ENCODE results near the gene SMYD3.

Gene SMYD3

GRCh38 chr1:245873068-245873467 is 634.0 kb downstream of the SMYD3 start:
- FAIRE-seq = no peak
- TF ChIP-seq, protein P1, sequence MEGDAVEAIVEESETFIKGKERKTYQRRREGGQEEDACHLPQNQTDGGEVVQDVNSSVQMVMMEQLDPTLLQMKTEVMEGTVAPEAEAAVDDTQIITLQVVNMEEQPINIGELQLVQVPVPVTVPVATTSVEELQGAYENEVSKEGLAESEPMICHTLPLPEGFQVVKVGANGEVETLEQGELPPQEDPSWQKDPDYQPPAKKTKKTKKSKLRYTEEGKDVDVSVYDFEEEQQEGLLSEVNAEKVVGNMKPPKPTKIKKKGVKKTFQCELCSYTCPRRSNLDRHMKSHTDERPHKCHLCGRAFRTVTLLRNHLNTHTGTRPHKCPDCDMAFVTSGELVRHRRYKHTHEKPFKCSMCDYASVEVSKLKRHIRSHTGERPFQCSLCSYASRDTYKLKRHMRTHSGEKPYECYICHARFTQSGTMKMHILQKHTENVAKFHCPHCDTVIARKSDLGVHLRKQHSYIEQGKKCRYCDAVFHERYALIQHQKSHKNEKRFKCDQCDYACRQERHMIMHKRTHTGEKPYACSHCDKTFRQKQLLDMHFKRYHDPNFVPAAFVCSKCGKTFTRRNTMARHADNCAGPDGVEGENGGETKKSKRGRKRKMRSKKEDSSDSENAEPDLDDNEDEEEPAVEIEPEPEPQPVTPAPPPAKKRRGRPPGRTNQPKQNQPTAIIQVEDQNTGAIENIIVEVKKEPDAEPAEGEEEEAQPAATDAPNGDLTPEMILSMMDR (IDR thresholded peaks at IDR 0.05; ENCODE audit: insufficient read depth, missing control alignments) = no peak
- DNase-seq (ENCODE audit: insufficient read length, low spot score) = no peak

DNA sequence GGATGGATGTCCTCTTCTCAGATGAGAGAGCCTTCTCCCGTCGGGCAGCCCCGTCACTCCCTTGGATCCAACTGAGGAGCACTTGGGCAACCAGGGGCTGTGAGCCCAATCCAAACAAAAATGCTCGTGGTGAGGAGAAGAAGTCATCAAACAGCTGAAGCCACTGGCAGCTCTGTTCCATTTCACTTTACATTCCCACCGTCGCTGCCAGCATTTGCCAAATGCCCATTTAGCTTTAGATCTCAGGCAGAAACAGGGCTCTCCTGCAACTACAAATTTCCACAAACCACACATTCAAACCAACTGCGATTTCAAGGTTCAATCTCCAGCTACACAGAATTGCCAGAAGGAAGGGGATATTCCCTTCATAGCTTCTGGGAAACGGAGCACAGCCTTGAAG is 634.6 kb downstream of the SMYD3 start:
- DNase-seq (ENCODE audit: insufficient read length, low spot score) = no peak
- no peak for FAIRE-seq
- TF ChIP-seq, protein P1 (IDR thresholded peaks at IDR 0.05; ENCODE audit: insufficient read depth, missing control alignments) = no peak

DNA sequence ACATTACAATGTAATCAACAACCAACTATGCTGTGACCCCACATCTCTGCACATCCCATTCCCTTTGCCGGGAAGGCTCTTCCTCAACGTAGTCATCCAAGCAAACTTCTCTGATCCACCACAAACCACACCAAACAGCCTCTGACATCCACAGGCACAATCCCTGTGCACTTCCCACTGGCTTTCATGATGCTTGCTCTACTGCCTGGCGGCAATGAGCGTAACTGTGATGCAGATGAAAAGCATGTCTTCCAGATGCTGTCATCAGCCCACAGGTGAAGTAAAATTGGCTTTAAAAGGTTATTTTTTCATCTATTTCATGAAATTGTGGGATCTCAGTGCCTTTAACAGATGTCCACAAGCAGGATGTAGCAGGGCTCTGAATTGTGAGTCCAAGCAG is 635.2 kb downstream of the SMYD3 start:
- FAIRE-seq = no peak
- no peak for DNase-seq (ENCODE audit: insufficient read length, low spot score)
- TF ChIP-seq, protein P1 (IDR thresholded peaks at IDR 0.05; ENCODE audit: insufficient read depth, missing control alignments) = no peak

- DNase-seq (ENCODE audit: insufficient read length, low spot score) (no peak), FAIRE-seq (no peak)
- TF ChIP-seq, protein P1 (IDR thresholded peaks at IDR 0.05; ENCODE audit: insufficient read depth, missing control alignments) = no peak
These were observed 635.9 kb downstream of the SMYD3 start for GRCh38 chr1:245871191-245871590.

GRCh38 chr1:245870698-245871097 is 636.4 kb downstream of the SMYD3 start:
- TF ChIP-seq, protein P1 (IDR thresholded peaks at IDR 0.05; ENCODE audit: insufficient read depth, missing control alignments) = no peak
- DNase-seq (ENCODE audit: insufficient read length, low spot score) (no peak), FAIRE-seq (no peak)

DNA sequence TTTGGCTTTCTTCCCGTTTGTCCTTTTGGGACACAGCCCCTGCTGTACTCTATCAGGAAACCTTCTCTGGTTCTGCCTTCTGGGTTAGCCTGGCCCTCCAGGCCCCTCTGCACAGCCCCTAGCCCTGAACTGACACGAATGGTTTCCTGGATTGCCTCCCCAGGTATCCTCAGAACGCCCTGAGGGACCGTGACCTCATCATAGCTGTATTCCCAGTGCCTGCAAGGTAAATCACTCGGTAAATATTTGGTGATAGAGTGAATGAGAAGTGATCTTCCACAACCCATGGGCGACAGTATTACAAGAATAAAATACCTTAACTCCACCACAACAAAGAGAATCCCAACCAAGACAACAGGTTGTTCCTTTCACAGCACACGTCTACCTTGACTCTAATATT is 637.2 kb downstream of the SMYD3 start:
- DNase-seq (ENCODE audit: insufficient read length, low spot score) (no peak), FAIRE-seq (no peak)
- TF ChIP-seq, protein P1 (IDR thresholded peaks at IDR 0.05; ENCODE audit: insufficient read depth, missing control alignments) = no peak

- FAIRE-seq = no peak
- TF ChIP-seq, protein P1 (IDR thresholded peaks at IDR 0.05; ENCODE audit: insufficient read depth, missing control alignments) = no peak
- DNase-seq (ENCODE audit: insufficient read length, low spot score) = no peak
These were observed 639.3 kb downstream of the SMYD3 start for GRCh38 chr1:245867738-245868137.
